Putamen (tissue), 1 donor: ENCODE results near the gene DMPK.
A peak's percentile ranks its signal among the peaks of the same experiment; 100 is the strongest.

Experiments
- DNase-seq: peaks from one replicate; pipeline ENCODE4 v3.0.0-alpha.2; 2016; ENCODE audit warnings: low spot score

Gene DMPK, protein sequence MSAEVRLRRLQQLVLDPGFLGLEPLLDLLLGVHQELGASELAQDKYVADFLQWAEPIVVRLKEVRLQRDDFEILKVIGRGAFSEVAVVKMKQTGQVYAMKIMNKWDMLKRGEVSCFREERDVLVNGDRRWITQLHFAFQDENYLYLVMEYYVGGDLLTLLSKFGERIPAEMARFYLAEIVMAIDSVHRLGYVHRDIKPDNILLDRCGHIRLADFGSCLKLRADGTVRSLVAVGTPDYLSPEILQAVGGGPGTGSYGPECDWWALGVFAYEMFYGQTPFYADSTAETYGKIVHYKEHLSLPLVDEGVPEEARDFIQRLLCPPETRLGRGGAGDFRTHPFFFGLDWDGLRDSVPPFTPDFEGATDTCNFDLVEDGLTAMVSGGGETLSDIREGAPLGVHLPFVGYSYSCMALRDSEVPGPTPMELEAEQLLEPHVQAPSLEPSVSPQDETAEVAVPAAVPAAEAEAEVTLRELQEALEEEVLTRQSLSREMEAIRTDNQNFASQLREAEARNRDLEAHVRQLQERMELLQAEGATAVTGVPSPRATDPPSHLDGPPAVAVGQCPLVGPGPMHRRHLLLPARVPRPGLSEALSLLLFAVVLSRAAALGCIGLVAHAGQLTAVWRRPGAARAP

DNA sequence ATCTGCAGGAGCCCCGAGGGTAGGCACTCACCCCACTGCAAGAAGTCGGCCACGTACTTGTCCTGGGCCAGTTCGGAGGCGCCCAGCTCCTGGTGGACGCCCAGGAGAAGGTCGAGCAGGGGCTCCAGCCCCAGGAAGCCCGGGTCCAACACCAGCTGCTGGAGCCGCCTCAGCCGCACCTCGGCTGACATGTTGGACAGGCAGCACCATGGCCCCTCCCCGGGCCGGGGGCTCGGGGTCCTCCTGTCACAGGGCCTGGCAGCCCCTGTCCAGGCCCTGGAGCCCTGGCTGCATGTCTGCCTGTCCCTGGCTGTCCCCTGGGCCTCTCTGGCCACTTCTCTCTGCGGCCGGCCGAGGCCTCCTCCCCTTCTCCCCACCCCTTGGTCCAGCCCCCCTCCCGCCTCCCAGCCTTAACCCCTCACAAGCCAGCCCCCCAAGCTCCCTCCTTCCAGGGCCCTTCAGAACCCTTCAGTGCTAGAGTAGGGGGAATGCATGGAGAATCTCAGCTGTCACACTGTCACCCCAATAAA lies at the start of gene DMPK:
TSS of gene DMPK (minus strand) at position 329 of the 530 bp plus-strand sequence. CDS start at position 191, 138 bp downstream.
- no peak for DNase-seq

DNA sequence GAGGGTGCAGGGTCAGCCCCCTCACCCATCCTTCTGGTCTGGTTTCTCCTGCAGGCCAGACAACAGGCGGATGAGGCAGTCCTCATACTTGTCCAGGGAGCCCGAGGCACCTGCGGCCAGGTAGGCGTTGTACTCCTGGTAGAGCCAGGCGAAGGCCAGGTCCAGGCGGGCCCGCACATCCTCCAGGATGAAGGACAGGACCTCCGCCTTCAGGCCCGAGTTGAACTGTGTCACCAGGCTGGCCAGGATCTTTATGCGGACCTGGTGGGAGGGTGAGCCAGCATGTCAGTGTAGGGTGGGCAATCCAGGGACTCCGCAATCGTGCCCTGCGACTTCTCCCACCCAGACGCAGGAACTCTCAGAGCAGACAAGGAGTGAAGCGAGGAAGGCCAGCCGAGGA lies 46.7 kb upstream of the DMPK start:
- DNase-seq = no peak

DNA sequence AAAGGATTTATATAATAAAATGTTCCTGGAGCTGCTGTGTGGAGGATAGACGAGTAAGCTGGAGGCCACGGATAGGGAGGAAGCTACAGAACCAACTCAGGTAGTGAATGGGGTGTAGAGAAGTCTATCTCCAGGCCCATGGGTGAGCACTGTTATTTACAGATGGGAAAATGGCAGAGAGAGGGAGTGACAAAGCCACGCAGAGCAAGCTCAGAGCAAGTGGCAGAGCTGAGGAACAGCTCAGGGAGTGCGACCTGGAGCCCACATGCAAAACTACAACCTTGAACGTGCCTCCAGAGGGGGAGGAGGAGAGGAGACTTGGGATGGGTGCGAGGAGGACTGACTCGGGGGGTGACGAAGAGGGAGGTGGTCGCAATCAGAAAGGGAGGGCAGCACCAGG lies 46.2 kb upstream of the DMPK start:
- no peak for DNase-seq

DNA sequence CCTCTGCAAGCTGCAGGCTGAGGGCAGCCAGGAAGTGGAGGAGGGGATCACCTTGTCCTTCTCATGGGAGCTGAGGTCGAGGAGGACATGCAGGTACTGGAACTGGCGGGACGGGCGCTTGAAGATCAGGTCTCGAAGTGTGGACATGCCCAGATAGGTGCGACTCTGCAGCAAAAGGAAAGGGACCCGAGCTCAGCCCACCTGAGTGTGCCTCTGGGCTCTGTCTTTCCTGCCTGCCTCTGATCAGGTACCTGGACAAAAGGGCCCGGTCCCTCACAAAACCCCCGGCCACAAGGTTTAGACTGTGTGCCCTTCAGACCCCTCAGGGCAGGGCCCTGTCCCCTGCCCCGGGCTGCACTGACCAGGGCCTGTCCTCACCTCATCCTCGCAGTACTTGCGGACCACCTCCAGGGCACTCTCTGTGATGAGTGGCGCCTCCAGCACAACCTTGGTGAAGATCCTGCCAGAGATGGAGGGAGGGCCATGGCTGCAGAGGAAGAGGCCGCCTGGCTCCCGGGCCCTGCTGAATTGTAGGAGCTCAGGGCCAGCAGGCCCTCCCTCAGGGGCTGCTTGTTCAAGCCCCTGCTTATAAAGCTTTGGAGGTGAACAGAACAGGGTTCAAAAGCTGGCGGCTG lies 45.3 kb upstream of the DMPK start:
- no peak for DNase-seq

DNA sequence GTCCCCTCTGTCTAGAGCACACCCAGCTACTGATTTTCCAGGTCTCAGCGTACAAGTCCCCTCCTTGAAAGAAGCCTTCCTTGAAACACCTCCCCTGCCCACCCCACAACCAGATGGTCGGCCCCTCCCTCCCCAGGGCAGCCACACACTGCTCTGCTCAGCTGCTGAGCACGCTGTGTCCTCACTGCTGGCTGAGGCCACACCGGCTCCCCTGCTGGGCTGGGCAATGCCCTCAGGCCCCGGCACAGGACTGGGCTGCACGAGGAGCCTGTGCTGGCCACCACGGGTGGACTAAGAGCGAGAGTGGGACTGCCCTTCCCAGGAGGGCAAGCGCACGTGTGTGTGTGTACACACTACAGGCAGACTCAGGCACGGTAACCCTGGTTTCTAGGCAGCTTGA lies 44.6 kb upstream of the DMPK start:
- DNase-seq = no peak

DNA sequence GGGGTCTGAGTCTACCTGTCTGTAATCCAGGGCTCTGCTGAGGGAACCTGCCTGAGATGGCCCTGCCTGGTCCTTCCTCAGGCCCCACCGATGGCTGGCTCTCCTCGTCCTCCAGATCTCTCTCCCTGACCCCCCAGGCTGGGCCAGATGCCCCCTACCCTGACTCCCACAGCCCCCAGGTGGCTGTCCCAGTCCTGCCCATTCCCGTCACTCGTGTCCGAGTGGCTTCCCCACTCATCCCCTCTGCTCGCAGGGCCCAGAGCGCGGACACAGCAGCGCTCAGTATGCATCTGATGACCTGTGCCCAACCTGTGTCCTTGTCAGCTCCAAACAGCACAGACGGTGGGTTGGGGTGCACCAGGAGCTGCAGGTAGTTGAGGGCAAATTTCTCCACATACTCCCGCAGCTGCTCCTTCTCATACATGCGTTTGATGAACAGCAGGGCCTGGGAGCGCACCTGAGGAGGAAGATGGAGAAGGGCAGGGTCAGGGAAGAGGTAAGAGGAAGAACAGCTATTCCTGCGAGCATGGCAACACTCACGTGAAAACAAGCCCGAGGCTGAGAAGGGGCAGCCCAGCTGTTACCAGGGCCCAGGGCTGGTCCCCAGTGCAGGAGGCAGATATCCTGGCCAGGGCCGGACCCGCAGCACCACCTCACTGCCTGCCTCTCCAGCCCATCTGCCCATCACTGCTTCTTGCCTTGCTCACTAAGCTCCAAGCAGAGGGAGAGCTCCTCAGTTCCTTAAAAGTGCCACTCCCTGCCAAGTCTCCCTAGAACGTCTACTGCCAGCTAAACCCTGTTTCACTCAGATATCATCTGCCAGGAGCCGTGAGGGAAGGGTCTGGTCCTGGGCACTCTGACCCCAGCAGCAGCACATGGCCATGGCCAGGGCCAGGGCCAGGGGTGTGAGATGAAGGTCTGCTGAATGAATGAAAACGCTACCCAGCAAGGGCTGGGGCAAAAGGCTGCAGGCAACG lies 43.9 kb upstream of the DMPK start:
- DNase-seq = no peak

DNA sequence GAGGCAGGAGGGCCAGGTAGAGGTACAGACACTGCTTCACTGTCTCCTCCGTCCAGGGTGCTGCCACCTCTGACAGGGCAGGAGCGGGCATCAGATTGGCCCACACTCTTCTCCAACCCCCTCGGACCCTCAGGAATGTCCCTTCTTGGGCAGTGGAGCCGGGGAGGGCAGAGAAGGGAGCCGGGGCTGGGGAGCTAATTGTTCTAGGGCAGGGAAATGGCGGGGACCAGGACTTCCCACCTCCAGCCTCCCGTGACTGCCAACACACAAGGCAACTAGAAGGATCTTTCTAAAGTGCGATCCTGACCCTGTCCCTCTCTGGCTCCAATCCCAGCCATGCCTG lies 42.9 kb upstream of the DMPK start:
- DNase-seq = no peak

DNA sequence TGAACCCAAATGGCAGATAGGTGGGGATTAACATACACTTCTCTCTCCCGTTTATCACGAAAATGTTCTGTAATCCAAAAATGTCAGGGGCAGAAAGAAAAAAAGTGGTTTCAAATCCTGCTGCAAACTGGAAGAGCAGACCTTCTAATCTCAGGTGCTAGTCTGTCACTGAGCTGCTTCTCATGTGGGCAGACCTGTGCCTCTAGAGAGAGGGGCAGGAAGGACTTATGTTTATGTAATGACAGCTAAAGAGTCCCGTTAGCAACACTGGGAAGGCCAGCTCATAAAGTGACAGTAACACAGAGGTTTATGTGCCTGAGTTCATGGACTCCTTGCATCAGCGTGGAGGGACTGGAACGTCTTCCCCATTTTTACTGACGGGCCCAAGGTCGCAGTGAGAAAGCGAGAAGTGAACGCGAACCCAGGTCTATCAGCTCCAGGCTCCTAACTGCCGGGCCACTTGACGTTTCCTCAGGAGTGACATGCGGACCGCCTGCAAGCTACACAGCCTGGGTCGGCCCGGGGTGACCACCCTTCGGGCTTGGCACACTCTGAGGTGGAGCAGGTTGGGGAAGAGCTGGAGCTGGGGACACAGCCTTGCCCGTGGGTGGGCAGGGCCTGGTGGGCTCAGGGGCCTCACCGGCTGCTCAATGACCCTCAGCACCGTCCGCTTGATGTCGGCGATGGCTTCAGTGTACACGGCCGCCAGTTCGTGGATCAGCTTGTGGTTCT lies 42.4 kb upstream of the DMPK start:
- no peak for DNase-seq

DNA sequence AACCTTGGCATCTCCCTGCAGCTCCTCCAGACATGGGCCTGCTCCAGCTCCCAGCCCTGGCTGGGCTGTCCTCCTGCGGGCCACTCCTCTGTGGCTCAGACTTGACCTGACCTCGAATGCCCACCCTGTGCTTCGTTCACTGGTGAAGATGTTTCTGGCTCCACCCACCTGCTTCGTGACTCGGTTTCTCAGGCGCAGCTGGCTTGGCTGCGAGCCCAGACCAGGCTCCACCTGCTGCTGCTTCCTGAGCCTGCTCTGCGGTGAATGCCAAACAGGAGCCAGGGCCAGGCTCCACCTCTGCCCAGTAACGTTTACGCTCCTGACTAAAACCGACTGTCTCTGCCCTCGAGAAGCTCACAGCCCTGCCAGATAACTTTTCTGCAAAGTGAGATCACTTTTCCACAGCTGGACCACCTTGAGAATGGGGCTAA lies 41.8 kb upstream of the DMPK start:
- DNase-seq = peak; percentile 32

DNA sequence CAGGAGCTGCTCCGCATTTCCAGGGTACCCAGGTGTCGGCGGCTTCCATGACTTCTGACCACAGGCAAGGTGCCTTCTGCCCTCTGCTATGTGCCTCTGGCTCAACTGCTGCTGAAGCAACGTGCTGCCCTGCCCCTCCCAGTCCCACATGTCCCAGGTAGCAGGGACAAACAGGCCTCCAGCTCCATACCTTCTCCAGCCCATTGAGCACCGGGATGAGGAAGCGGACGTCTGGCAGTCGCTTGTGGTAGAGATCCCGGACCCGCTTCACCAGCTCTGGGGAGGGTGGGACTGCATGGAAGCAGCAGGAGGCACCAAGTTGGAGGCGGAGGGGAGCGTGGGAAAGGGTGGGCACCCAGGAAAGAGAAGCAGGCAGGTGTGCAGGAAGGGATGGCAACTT lies 40.9 kb upstream of the DMPK start:
- no peak for DNase-seq

DNA sequence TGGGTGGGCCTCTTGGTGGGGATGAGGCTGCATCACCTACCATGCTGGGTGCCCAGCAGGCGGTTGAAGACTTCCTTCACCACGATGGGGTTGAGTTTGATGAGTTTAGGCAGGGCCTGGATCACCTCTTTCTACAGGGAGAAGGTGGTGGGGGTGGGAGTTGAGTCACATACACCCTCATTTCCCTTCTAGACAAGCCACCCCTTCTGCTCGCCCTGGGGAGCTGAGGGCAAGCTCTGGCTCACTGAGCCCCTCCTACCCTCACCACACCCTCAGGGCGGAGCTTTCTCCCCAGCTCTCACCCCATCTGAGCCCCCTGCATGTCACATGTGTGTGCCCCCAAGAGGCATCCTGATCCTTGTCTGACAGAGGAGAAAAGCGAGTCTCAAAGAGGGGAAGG lies 40.4 kb upstream of the DMPK start:
- peak; percentile 38 for DNase-seq

DNA sequence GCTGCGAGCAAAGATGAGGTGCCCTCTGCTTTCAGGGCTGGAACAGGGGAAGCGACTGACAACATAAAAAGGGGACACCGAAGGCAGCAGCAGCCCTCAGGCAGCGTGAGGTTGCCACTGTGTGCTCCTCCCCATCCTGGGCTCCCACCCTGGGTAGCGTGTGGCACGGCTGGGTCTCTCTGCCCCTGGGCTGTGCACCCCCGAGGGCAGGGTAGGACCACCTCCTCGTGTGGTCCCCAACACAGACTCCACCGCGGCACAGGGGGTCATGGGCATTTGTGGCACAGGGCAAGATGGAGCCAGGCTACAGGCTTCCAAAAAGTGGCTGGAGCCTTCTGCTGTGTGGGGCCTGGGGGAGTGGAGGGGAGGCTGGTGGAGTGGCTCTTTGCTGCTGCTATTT lies 39.3 kb upstream of the DMPK start:
- no peak for DNase-seq

DNA sequence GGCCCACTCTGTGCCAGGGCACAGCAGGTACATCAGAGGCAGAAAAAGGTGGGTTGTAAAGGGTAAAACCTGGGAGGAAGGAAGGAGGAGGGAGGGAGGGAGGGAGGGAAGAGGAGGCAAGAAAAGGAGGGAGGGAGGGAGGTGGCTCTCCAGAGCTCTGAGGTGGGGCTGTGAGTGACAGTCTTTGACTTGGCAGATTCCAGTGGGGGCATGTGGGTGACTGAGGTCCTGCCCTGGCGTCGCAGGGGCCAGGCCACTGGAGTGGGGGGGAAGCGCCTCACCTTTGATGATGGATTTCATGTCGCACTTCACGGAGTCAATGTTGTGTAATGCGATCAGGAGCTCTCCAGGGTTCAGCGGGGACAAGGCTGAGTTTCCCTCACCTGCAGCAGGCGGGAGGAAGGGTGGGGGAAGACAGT lies 38.8 kb upstream of the DMPK start:
- DNase-seq = peak; percentile 39

DNA sequence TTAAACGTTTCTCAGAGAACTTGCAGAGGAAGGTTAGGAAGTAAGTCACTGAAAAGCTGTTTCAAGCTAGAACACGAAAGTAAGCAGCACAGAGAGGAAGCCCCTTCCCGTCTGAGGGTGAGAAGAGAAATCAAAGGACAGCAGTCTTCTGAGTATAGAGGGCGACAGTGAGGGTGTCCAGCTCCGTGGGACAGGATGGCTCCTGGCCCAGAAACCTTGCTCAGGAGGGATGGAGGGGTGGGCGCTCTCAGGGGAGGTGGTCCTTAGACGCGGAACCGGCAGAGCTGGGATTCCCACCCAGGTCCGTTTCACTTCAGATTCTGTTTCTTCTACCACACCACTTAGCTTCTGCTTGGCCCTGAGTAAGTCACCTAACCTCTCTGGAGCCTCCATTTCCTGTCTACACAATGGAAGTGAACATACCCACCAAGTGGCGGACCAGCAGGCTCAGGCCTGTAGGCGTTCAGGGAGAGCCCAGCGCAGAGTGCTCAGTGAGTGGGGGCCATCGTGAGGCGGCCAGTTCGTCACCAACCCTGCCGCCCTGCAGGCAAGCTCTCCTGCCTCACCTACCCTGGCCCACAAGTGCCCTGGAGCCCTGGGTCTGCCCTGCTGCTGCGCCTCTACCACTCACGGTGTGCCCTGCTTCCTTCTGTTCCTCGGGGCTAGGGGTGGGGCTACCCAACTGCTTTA lies 38.3 kb upstream of the DMPK start:
- no peak for DNase-seq

DNA sequence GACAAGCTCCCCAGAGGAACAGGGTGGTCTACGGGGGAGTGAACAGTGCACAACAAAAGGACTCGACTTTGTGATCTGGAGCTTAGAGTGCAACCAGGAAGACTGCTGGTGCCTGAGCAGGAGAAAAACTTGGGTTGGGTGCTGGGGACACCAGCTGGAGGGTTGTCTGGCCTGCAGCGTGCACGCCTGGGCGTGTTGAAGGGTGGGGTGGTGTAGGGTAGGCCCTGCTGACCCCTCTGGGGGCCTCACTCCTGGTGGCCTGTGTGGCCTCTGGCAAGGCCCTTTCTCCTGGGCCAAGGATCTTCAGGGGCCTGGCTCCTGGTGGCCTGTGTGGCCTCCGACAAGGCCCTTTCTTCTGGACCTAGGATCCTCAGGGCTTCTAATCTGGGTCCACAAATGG lies 37.5 kb upstream of the DMPK start:
- no peak for DNase-seq

DNA sequence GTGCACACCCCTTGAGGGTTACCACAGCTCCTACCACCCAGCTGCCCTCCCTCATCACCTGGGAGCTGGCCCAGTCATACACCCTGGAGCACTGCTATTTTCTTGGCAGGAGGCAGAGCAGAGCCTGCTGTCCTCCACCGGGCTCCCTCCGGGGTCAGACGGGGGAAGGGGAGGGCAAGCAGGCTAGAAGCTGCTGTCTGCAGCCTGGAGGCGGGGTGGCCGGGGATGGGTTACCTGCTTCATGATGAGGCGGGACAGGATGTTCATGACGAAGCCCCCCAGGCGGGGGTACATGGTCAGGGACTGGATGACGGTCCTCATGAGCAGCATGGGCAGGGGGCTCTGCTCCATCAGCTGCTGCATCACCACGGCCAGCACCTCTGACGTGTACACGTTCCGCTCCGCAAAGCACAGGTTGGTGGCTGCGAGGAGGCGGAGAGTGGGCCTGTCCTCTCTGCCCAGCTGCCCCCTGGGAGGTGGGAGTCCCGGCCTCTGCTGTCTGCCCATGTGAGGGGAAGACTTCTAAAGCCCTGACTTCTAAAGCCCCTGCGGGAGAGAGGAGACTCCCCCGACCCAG lies 35.5 kb upstream of the DMPK start:
- DNase-seq = no peak

DNA sequence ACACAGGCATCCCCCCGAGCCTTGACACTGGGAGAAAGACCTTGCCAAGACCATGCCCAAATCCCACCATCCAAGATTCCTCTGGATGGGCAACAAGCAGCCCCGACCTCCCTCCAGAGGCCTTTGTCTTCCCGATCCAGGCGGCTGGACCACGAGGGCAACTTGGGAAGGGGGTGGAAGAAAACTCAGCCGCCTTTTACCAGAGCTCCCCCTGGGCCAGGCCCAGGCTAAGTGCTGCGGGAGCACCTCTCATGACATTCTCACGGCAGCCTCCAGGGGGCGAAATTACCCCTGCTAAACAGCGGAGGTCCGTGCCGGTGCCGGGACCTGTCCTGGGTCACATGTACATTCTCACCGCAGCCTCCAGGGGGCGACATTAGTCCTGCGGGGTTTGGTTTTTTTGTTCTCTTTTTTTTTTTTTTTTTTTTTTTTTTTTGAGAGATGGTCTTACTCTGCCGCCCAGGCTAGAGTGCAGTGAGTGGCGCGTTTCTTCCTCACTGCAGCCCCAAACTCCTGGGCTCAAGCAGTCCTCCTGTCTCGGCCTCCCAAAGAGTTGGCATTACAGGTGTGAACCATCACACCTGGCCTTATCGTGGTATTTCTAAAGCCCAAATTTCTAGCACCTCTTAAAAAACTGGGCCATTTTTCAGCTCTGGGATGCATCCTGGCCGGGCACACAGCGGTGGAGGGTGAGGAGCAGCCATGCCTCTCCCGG lies 34.9 kb upstream of the DMPK start:
- peak; percentile 84 for DNase-seq

DNA sequence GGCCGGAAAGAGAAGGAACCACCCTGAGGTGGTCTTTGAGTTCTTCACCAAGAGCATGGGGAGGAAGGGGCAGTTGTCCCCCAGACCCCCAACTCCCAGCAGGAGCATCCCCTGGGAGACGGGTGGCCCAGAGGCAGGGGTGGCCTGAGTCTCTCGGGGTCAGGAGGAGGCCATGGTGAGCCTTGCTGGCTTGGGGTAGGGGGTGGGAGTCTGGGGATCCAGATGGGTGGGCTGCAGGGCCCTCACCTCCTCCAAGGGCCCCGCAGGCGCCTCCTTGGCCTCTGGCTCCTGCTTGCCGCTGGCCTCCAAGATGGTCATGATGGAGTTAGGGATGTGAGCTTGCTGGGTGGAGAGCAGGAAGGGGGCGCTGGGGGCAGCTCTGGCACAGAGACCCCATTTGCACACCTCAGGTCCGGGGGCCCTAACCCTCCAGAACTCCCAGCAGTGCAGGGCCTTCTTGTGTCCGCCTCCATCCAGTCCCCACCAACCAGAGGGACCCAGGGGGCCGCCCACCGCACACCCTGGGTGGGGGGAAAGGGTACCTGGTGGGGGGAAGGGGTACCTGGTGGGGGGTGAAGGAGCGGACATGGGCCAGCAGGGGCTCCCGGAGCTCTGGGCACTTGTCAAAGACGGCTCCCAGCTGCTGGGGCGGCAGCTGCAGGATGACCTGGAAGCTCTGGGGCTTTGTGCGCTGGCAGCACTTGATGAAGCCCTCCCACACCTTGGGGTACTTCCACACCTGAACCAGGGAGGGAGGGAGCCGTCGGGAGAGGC lies 34.1 kb upstream of the DMPK start:
- DNase-seq = no peak
